ENCODE measurements around the gene CBX8. TPM values are rescaled to one million over a fixed set of nuclear protein-coding genes. Genes with fewer than 3 reads are reported as not detected.

Gene CBX8
- total RNA-seq, 2 donors from 2014 or later = 1.5 to 5.6 TPM

GRCh38 chr17:79826841-79827578 lies 30.1 kb upstream of the CBX8 start:
- Mint-ChIP-seq H3K27ac (no peak overlapping the region), H3K36me3 (no peaks in the 10 kb centered on the region), H3K9me3 (no peaks in the 10 kb centered on the region)
- ATAC-seq (no peak), DNase-seq (ENCODE audit: low spot score in 2 of 2) (no peak)

GRCh38 chr17:79826204-79826680 lies 29.4 kb upstream of the CBX8 start:
- H3K36me3 Mint-ChIP-seq = no peaks in the 10 kb centered on the region
- no peaks in the 10 kb centered on the region for H3K9me3 Mint-ChIP-seq
- DNase-seq (ENCODE audit: low spot score in 2 of 2) = no peak
- ATAC-seq = no peak
- H3K27ac Mint-ChIP-seq = peak overlapping the region in 1 of 2 donors; percentile 47

GRCh38 chr17:79825580-79825921 lies 28.7 kb upstream of the CBX8 start:
- Mint-ChIP-seq H3K9me3 (no peaks in the 10 kb centered on the region), H3K27ac (no peak overlapping the region), H3K36me3 (no peaks in the 10 kb centered on the region)
- ATAC-seq (no peak), DNase-seq (ENCODE audit: low spot score in 2 of 2) (no peak)

GRCh38 chr17:79824893-79825579 lies 28.2 kb upstream of the CBX8 start:
- no peak for DNase-seq (ENCODE audit: low spot score in 2 of 2)
- Mint-ChIP-seq H3K36me3 (no peaks in the 10 kb centered on the region), H3K27ac (no peak overlapping the region), H3K9me3 (no peaks in the 10 kb centered on the region)
- no peak for ATAC-seq

- no peak for ATAC-seq
- H3K9me3 Mint-ChIP-seq = no peaks in the 10 kb centered on the region
Observed at GRCh38 chr17:79824234-79824633, 27.4 kb upstream of the CBX8 start.

GRCh38 chr17:79822583-79823124 lies 25.8 kb upstream of the CBX8 start:
- no peak overlapping the region for H3K27ac Mint-ChIP-seq
- DNase-seq (ENCODE audit: low spot score in 2 of 2) (no peak), ATAC-seq (no peak)

More at GRCh38 chr17:79824234-79824633, 27.4 kb upstream of the CBX8 start:
- DNase-seq (ENCODE audit: low spot score in 2 of 2) = no peak
- Mint-ChIP-seq H3K27ac (no peak overlapping the region), H3K36me3 (no peaks in the 10 kb centered on the region)

GRCh38 chr17:79821331-79822095 lies 24.6 kb upstream of the CBX8 start:
- Mint-ChIP-seq H3K36me3 (no peaks in the 10 kb centered on the region), H3K9me3 (no peaks in the 10 kb centered on the region), H3K27ac (no peak overlapping the region)
- no peak for DNase-seq (ENCODE audit: low spot score in 2 of 2)
- ATAC-seq = no peak

More at GRCh38 chr17:79822583-79823124, 25.8 kb upstream of the CBX8 start:
- Mint-ChIP-seq H3K36me3 (no peaks in the 10 kb centered on the region), H3K9me3 (no peaks in the 10 kb centered on the region)

- DNase-seq (ENCODE audit: low spot score in 2 of 2) (no peak), ATAC-seq (no peak)
- no peaks in the 10 kb centered on the region for H3K9me3 Mint-ChIP-seq
- peaks cover 0 to 5% of the 10 kb centered on the region in 2 donors for H3K36me3 Mint-ChIP-seq
- H3K27ac Mint-ChIP-seq = no peak overlapping the region
Observed at GRCh38 chr17:79820959-79821330, 24.1 kb upstream of the CBX8 start.

GRCh38 chr17:79819534-79820276 lies 22.8 kb upstream of the CBX8 start:
- Mint-ChIP-seq H3K9me3 (no peaks in the 10 kb centered on the region), H3K27ac (no peak overlapping the region), H3K36me3 (peaks cover 0 to 6% of the 10 kb centered on the region in 2 donors)
- no peak for ATAC-seq
- no peak for DNase-seq (ENCODE audit: low spot score in 2 of 2)

GRCh38 chr17:79819085-79819484 lies 22.2 kb upstream of the CBX8 start:
- Mint-ChIP-seq H3K27ac (no peak overlapping the region), H3K9me3 (no peaks in the 10 kb centered on the region), H3K36me3 (peaks cover 0 to 6% of the 10 kb centered on the region in 2 donors)
- ATAC-seq = no peak
- no peak for DNase-seq (ENCODE audit: low spot score in 2 of 2)

- ATAC-seq = no peak
- H3K27ac Mint-ChIP-seq = no peak overlapping the region
- DNase-seq (ENCODE audit: low spot score in 2 of 2) = no peak
- H3K9me3 Mint-ChIP-seq = no peaks in the 10 kb centered on the region
- peaks cover 0 to 6% of the 10 kb centered on the region in 2 donors for H3K36me3 Mint-ChIP-seq
Observed at GRCh38 chr17:79818026-79818758, 21.3 kb upstream of the CBX8 start.

- ATAC-seq (no peak), DNase-seq (ENCODE audit: low spot score in 2 of 2) (no peak)
- H3K27ac Mint-ChIP-seq = no peak overlapping the region
- H3K9me3 Mint-ChIP-seq = no peaks in the 10 kb centered on the region
- H3K36me3 Mint-ChIP-seq = peaks cover 0 to 6% of the 10 kb centered on the region in 2 donors
Observed at GRCh38 chr17:79815836-79816461, 19.1 kb upstream of the CBX8 start.

GRCh38 chr17:79814974-79815835 lies 18.3 kb upstream of the CBX8 start:
- Mint-ChIP-seq H3K9me3 (no peaks in the 10 kb centered on the region), H3K27ac (no peak overlapping the region), H3K36me3 (peaks cover 0 to 6% of the 10 kb centered on the region in 2 donors)
- DNase-seq (ENCODE audit: low spot score in 2 of 2) (peak in 1 of 2 donors; percentile 29), ATAC-seq (no peak)

- H3K27ac Mint-ChIP-seq = no peak overlapping the region
- H3K9me3 Mint-ChIP-seq = no peaks in the 10 kb centered on the region
- no peak for ATAC-seq
- H3K36me3 Mint-ChIP-seq = peaks cover 0 to 6% of the 10 kb centered on the region in 2 donors
- DNase-seq (ENCODE audit: low spot score in 2 of 2) = peak in 1 of 2 donors; percentile 12
Observed at GRCh38 chr17:79814127-79814973, 17.5 kb upstream of the CBX8 start.
